Endothelial cell of umbilical vein (primary cell): ENCODE data around the gene ZNF385C. TPM values are rescaled to one million over a fixed set of nuclear protein-coding genes. Genes with fewer than 3 reads are reported as not detected.

Experiments
- BruUV-seq: library from RNA; stranded (reverse); fragments of 400-500 nt; replicated peaks from 2 replicates; lab custom pipeline; 2021; lab: Mats Ljungman, UMichigan
- CTCF ChIA-PET: fragments of 300-600, 350-600 bp; sonication (Branson Sonifier 250); formaldehyde crosslinking; loops from one replicate; lab custom pipeline; 2021; ENCODE audit warnings: antibody characterized with exemption, inconsistent platforms; lab: Charles Lee
- POLR2A ChIA-PET: fragments of 300-600, 350-600 bp; sonication (Branson Sonifier 250); formaldehyde crosslinking; loops from one replicate; lab custom pipeline; 2021; ENCODE audit warnings: antibody characterized with exemption, inconsistent platforms; lab: Charles Lee
- DNase-seq: peaks from one replicate; pipeline ENCODE4 v3.0.0-alpha.2; 2011; ENCODE audit warnings: low read depth, low spot score
- FAIRE-seq: peaks from 2 replicates; lab custom pipeline; 2011; peaks lifted over from hg19 to GRCh38; lab: Jason Lieb, UNC
- H2AFZ ChIP-seq: 2 replicates; pipeline ENCODE4 v1.6.0; 2012; ENCODE audit warnings: low read depth, low read length, control low read depth, inconsistent platforms
- H3K27ac ChIP-seq: 2 replicates; pipeline ENCODE4 v1.5.1; 2011; ENCODE audit warnings: low read depth, mild to moderate bottlenecking, control low read depth, low read length, moderate library complexity; ENCODE audit not compliant: insufficient read depth
- H3K27me3 ChIP-seq, 2 experiments: 2 replicates each; pipeline versions ENCODE4 v1.6.0 to v1.6.1; 2011; ENCODE audit warnings: low read length in 2 of 2, mixed read lengths in 1 of 2; ENCODE audit not compliant: control insufficient read depth in 2 of 2, insufficient read depth in 2 of 2
- H3K36me3 ChIP-seq, 2 experiments: 2 replicates in 1 of 2; 3 replicates in 1 of 2; pipeline ENCODE4 v1.5.1; 2011; ENCODE audit warnings: low read length in 2 of 2, mild to moderate bottlenecking in 1 of 2, moderate library complexity in 1 of 2; ENCODE audit not compliant: control insufficient read depth in 2 of 2, insufficient read depth in 2 of 2; ENCODE audit errors: extremely low read depth in 1 of 2
- H3K4me1 ChIP-seq: 3 replicates; pipeline ENCODE4 v1.5.1; 2011; ENCODE audit warnings: mild to moderate bottlenecking, low read length; ENCODE audit not compliant: control insufficient read depth, insufficient read depth; ENCODE audit errors: extremely low read depth
- H3K4me2 ChIP-seq: 2 replicates; pipeline ENCODE4 v1.6.1; 2011; ENCODE audit warnings: low read length, control low read depth, mixed read lengths; ENCODE audit not compliant: insufficient read depth
- H3K4me3 ChIP-seq, 3 experiments: fragments of 200-600 bp in 1 of 3; sonication (generic), shearing (Covaris generic) in 1 of 3; replicated peaks in 1 of 3; 2 replicates each; pipeline ENCODE4 v1.5.1; 2011 to 2016; ENCODE audit warnings: control low read depth in 3 of 3, low read length in 3 of 3, mild to moderate bottlenecking in 2 of 3, inconsistent platforms in 1 of 3, low read depth in 1 of 3, moderate library complexity in 1 of 3; ENCODE audit not compliant: insufficient read depth in 1 of 3
- H3K79me2 ChIP-seq: 2 replicates; pipeline ENCODE4 v1.6.0; 2012; ENCODE audit warnings: low read length, inconsistent platforms; ENCODE audit not compliant: control insufficient read depth, insufficient read depth
- H3K9ac ChIP-seq: replicated peaks from 2 replicates; pipeline ENCODE3; 2011; ENCODE audit warnings: low read length, control low read depth; ENCODE audit not compliant: insufficient read depth; ENCODE audit errors: extremely low read depth
- H3K9me1 ChIP-seq: replicated peaks from 3 replicates; pipeline ENCODE4 v1.6.0; 2011; ENCODE audit warnings: mild to moderate bottlenecking, low read length; ENCODE audit not compliant: control insufficient read depth, insufficient read depth; ENCODE audit errors: extremely low read depth
- H3K9me3 ChIP-seq: replicated peaks from 2 replicates; pipeline ENCODE4 v1.5.1; 2012; ENCODE audit warnings: low read length, inconsistent platforms; ENCODE audit not compliant: control insufficient read depth, insufficient read depth
- H4K20me1 ChIP-seq: replicated peaks from 2 replicates; pipeline ENCODE3; 2011; ENCODE audit warnings: mild to moderate bottlenecking, low read length; ENCODE audit not compliant: control insufficient read depth, insufficient read depth; ENCODE audit errors: extremely low read depth
- EZH2 ChIP-seq: IDR thresholded peaks from 2 replicates; pipeline ENCODE4 v1.6.1; 2012; ENCODE audit warnings: borderline replicate concordance, low read depth, mild to moderate bottlenecking, moderate library complexity, low read length, inconsistent platforms; ENCODE audit not compliant: severe bottlenecking
- FOS ChIP-seq: IDR thresholded peaks from 2 replicates; pipeline ENCODE4 v1.6.1; 2011; ENCODE audit warnings: mild to moderate bottlenecking, low read length, moderate library complexity, borderline replicate concordance; ENCODE audit not compliant: insufficient read depth
- GATA2 ChIP-seq: IDR thresholded peaks from 2 replicates; pipeline ENCODE4 v1.7.0; 2011; ENCODE audit warnings: low read depth, mild to moderate bottlenecking, moderate library complexity, mixed read lengths, low read length; ENCODE audit not compliant: insufficient read length, insufficient read depth
- JUN ChIP-seq: IDR thresholded peaks from 2 replicates; pipeline ENCODE4 v1.6.1; 2011; ENCODE audit warnings: borderline replicate concordance, low read depth; ENCODE audit not compliant: insufficient read length, insufficient read depth
- MYC ChIP-seq: IDR thresholded peaks from one replicate; pipeline ENCODE4 v1.6.1; 2011; ENCODE audit warnings: mild to moderate bottlenecking, low read depth, low read length
- POLR2A ChIP-seq: IDR thresholded peaks from 2 replicates; pipeline ENCODE4 v1.6.1; 2012; ENCODE audit warnings: low read depth, mild to moderate bottlenecking, control low read depth, low read length
- POLR2AphosphoS5 ChIP-seq: IDR thresholded peaks from 2 replicates; pipeline ENCODE4 v1.6.1; 2012; ENCODE audit warnings: low read depth, mild to moderate bottlenecking, control low read depth, low read length, moderate library complexity; ENCODE audit not compliant: insufficient read depth
- dilution Hi-C: fragments of 300-500 bp; cut with MboI; formaldehyde crosslinking; loops from one replicate; pipeline ENCODE4 v1.15.0; 2019; ENCODE audit warnings: low sequenced_read_pairs; ENCODE audit not compliant: extremely low pct_ligation_motif_present
- intact Hi-C: fragments of 100-400 bp; cut with micrococcal nuclease; formaldehyde crosslinking; loops from one replicate; pipeline ENCODE4 v1.10.0; 2022
- polyA plus RNA-seq, 4 experiments: library from polyadenylated mRNA; depleted of rRNA in 3 of 4; stranded (reverse) in 3 of 4; unstranded in 1 of 4; fragments of >200 nt; gene quantifications; 2 replicates each; pipeline versions ENCODE4 v1.2.1 to v1.2.3, GENCODE V29; 2011 to 2012; ENCODE audit warnings: missing spikeins in 1 of 4
- total RNA-seq: library from RNA; stranded (reverse); gene quantifications from 2 replicates; pipeline ENCODE4 v1.2.3, GENCODE V29; 2021
- TF ChIP-seq, protein P1 (sequence below): IDR thresholded peaks from 2 replicates; pipeline ENCODE4 v1.6.1; 2011; ENCODE audit not compliant: insufficient read depth, insufficient read length
- TF ChIP-seq, protein P2 (sequence below), 2 donors: IDR thresholded peaks; 1 replicate in 1 of 2; 2 replicates in 1 of 2; pipeline ENCODE4 v1.5.1; 2011; ENCODE audit warnings: low read length in 2 of 2, mild to moderate bottlenecking in 2 of 2, moderate library complexity in 2 of 2, control low read depth in 1 of 2, inconsistent platforms in 1 of 2, low read depth in 1 of 2; ENCODE audit not compliant: insufficient read depth in 1 of 2; ENCODE audit errors: extremely low read depth in 1 of 2

The ZNF385C gene
- total and polyA plus RNA-seq, 2 donors (not counting 3 experiments of a cell fraction or from before 2014, with no cell fraction given): 0.07 TPM; not detected in 1

DNA sequence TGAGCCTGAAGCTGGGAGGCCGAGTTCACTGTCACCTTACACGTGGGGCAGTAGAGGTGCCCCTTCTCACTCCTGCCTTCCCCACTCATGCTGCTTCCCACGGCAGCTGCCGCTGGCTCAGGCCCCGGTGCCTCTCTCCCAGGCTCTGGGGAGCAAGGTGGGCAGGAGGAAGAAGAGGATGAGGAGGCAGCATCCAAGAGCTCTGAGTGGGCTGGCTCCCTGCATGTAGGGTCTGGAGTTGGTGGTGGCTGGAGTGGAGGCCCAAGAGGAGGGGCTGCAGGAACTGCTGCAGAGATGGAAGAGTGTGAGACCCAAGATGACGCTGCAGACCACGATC lies 69.5 kb downstream of the ZNF385C start:
- Histone ChIP-seq H3K4me2 (no peak overlapping the region), H4K20me1 (no peaks in the 10 kb centered on the region), H3K27me3 (peaks cover 0 to 1% of the 10 kb centered on the region in 2 experiments), H3K9me3 (no peaks in the 10 kb centered on the region), H3K36me3 (peaks cover 0 to 4% of the 10 kb centered on the region in 2 experiments), H3K4me3 (no peak overlapping the region), H3K9ac (no peak overlapping the region), H3K4me1 (peaks cover 19% of the 10 kb centered on the region), H3K79me2 (no peaks in the 10 kb centered on the region), H2AFZ (no peak overlapping the region), H3K27ac (no peak overlapping the region), H3K9me1 (no peaks in the 10 kb centered on the region)
- no TSS peak for BruUV-seq
- POLR2A ChIA-PET: no interaction called here
- DNase-seq (no peak), FAIRE-seq (no peak)
- dilution Hi-C loops (no loop called here), intact Hi-C loops (loop anchor here (10.0 kb wide), 1 partner anchor 496 kb away; no protein-coding TSS in a partner anchor)
- no peak for TF ChIP-seq POLR2AphosphoS5
- TF ChIP-seq, protein P1, sequence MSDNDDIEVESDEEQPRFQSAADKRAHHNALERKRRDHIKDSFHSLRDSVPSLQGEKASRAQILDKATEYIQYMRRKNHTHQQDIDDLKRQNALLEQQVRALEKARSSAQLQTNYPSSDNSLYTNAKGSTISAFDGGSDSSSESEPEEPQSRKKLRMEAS: no peak
- no peak for TF ChIP-seq MYC
- TF ChIP-seq GATA2: no peak
- no peak for TF ChIP-seq POLR2A
- TF ChIP-seq, protein P2, sequence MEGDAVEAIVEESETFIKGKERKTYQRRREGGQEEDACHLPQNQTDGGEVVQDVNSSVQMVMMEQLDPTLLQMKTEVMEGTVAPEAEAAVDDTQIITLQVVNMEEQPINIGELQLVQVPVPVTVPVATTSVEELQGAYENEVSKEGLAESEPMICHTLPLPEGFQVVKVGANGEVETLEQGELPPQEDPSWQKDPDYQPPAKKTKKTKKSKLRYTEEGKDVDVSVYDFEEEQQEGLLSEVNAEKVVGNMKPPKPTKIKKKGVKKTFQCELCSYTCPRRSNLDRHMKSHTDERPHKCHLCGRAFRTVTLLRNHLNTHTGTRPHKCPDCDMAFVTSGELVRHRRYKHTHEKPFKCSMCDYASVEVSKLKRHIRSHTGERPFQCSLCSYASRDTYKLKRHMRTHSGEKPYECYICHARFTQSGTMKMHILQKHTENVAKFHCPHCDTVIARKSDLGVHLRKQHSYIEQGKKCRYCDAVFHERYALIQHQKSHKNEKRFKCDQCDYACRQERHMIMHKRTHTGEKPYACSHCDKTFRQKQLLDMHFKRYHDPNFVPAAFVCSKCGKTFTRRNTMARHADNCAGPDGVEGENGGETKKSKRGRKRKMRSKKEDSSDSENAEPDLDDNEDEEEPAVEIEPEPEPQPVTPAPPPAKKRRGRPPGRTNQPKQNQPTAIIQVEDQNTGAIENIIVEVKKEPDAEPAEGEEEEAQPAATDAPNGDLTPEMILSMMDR (IDR thresholded peaks at IDR 0.05; ENCODE audit: extremely low read depth in 1 of 2, insufficient read depth in 1 of 2, low read depth in 1 of 2, low read length in 2 of 2): no peak
- no peak for TF ChIP-seq EZH2
- TF ChIP-seq JUN: no peak
- TF ChIP-seq FOS: no peak
- CTCF ChIA-PET: interaction anchor here (0.8 to 6.3 kb wide), 3 partner anchors 11 to 76 kb away, joined by 3 to 40 read pairs (median 5); no protein-coding TSS in a partner anchor
